Muscle layer of colon (tissue), 2 donors: ENCODE data around the gene NSF.
"Not testable (repeated sequence)": the region's sequence is repeated elsewhere in the genome, so short reads cannot be mapped to it uniquely, and the experiment has no call there.

Experiments used
- H3K27ac ChIP-seq: one replicate; pipeline ENCODE4 v1.7.0; 2013; ENCODE audit warnings: low read depth, mild to moderate bottlenecking, low read length, moderate library complexity
- H3K27me3 ChIP-seq, 2 donors: one replicate each; pipeline ENCODE4 v1.7.0; 2013; ENCODE audit warnings: low read length in 2 of 2, mild to moderate bottlenecking in 2 of 2; ENCODE audit not compliant: insufficient read depth in 2 of 2, control insufficient read depth in 1 of 2
- H3K36me3 ChIP-seq: one replicate; pipeline ENCODE4 v1.7.0; 2013; ENCODE audit warnings: mild to moderate bottlenecking, low read length; ENCODE audit not compliant: insufficient read depth
- H3K4me1 ChIP-seq: one replicate; pipeline ENCODE4 v1.7.0; 2013; ENCODE audit warnings: mild to moderate bottlenecking, low read length; ENCODE audit not compliant: insufficient read depth
- H3K4me3 ChIP-seq, 2 donors: one replicate each; pipeline ENCODE4 v1.7.0; 2013; ENCODE audit warnings: low read length in 2 of 2, low read depth in 1 of 2, mild to moderate bottlenecking in 1 of 2, moderate library complexity in 1 of 2
- H3K9ac ChIP-seq: one replicate; pipeline ENCODE4 v1.7.0; 2013; ENCODE audit warnings: low read length
- H3K9me3 ChIP-seq: one replicate; pipeline ENCODE4 v1.7.0; 2013; ENCODE audit warnings: mild to moderate bottlenecking, low read length
- donor health status: abdominal sarcoma.
- donor health status: Adenocarcinoma of cecum.

The NSF gene

GRCh38 chr17:46785696-46786095, 195.2 kb downstream of the NSF start:
- H3K27me3 ChIP-seq: peaks cover 0 to 7% of the 10 kb centered on the region in 2 donors
- no peak overlapping the region for H3K4me3 ChIP-seq
- no peaks in the 10 kb centered on the region for H3K9me3 ChIP-seq
- no peak overlapping the region for H3K9ac ChIP-seq
- H3K4me1 ChIP-seq: no peaks in the 10 kb centered on the region
- no peaks in the 10 kb centered on the region for H3K36me3 ChIP-seq
- no peak overlapping the region for H3K27ac ChIP-seq

- H3K27ac ChIP-seq: no peak overlapping the region
- H3K36me3 ChIP-seq: no peaks in the 10 kb centered on the region
- H3K9ac ChIP-seq: no peak overlapping the region
- no peaks in the 10 kb centered on the region for H3K9me3 ChIP-seq
- peaks cover 0 to 7% of the 10 kb centered on the region in 2 donors for H3K27me3 ChIP-seq
- no peaks in the 10 kb centered on the region for H3K4me1 ChIP-seq
- H3K4me3 ChIP-seq: no peak overlapping the region
Observed at GRCh38 chr17:46787478-46787877, 197.0 kb downstream of the NSF start.

GRCh38 chr17:46788300-46788699, 197.8 kb downstream of the NSF start:
- H3K27ac ChIP-seq: no peak overlapping the region
- H3K9me3 ChIP-seq: no peaks in the 10 kb centered on the region
- H3K4me1 ChIP-seq: no peaks in the 10 kb centered on the region
- H3K4me3 ChIP-seq: no peak overlapping the region
- peaks cover 0 to 7% of the 10 kb centered on the region in 2 donors for H3K27me3 ChIP-seq
- no peaks in the 10 kb centered on the region for H3K36me3 ChIP-seq
- H3K9ac ChIP-seq: no peak overlapping the region

- no peak overlapping the region for H3K4me3 ChIP-seq
- H3K27me3 ChIP-seq: peaks cover 0 to 7% of the 10 kb centered on the region in 2 donors
- no peaks in the 10 kb centered on the region for H3K36me3 ChIP-seq
- H3K27ac ChIP-seq: no peak overlapping the region
- no peaks in the 10 kb centered on the region for H3K4me1 ChIP-seq
- no peak overlapping the region for H3K9ac ChIP-seq
- no peaks in the 10 kb centered on the region for H3K9me3 ChIP-seq
Observed at GRCh38 chr17:46788796-46789195, 198.3 kb downstream of the NSF start.

GRCh38 chr17:46789610-46790009, 199.1 kb downstream of the NSF start:
- Histone ChIP-seq H3K36me3 (no peaks in the 10 kb centered on the region), H3K27ac (no peak overlapping the region), H3K9ac (no peak overlapping the region), H3K4me3 (no peak overlapping the region), H3K4me1 (no peaks in the 10 kb centered on the region), H3K27me3 (peaks cover 0 to 7% of the 10 kb centered on the region in 2 donors), H3K9me3 (no peaks in the 10 kb centered on the region)

GRCh38 chr17:46790216-46790615, 199.7 kb downstream of the NSF start:
- Histone ChIP-seq H3K4me3 (no peak overlapping the region), H3K27me3 (peaks cover 0 to 7% of the 10 kb centered on the region in 2 donors), H3K9me3 (no peaks in the 10 kb centered on the region), H3K9ac (no peak overlapping the region), H3K4me1 (no peaks in the 10 kb centered on the region), H3K27ac (no peak overlapping the region), H3K36me3 (no peaks in the 10 kb centered on the region)

GRCh38 chr17:46791531-46791930, 201.1 kb downstream of the NSF start:
- Histone ChIP-seq H3K27ac (no peak overlapping the region), H3K4me3 (no peak overlapping the region), H3K4me1 (no peaks in the 10 kb centered on the region), H3K9ac (no peak overlapping the region), H3K27me3 (peaks cover 0 to 7% of the 10 kb centered on the region in 2 donors), H3K36me3 (no peaks in the 10 kb centered on the region), H3K9me3 (no peaks in the 10 kb centered on the region)

- H3K36me3 ChIP-seq: no peaks in the 10 kb centered on the region
- peaks cover 0 to 7% of the 10 kb centered on the region in 2 donors for H3K27me3 ChIP-seq
- H3K4me3 ChIP-seq: no peak overlapping the region
- H3K9me3 ChIP-seq: no peaks in the 10 kb centered on the region
- no peaks in the 10 kb centered on the region for H3K4me1 ChIP-seq
- H3K27ac ChIP-seq: no peak overlapping the region
- H3K9ac ChIP-seq: no peak overlapping the region
Observed at GRCh38 chr17:46792071-46792470, 201.6 kb downstream of the NSF start.

GRCh38 chr17:46793023-46793422, 202.6 kb downstream of the NSF start:
- H3K4me3 ChIP-seq, H3K9me3 ChIP-seq, H3K27me3 ChIP-seq, H3K9ac ChIP-seq, H3K4me1 ChIP-seq, H3K27ac ChIP-seq, H3K36me3 ChIP-seq: not testable (repeated sequence)

GRCh38 chr17:46793541-46793940, 203.1 kb downstream of the NSF start:
- Histone ChIP-seq H3K9ac (no peak overlapping the region), H3K27me3 (peaks cover 0 to 7% of the 10 kb centered on the region in 2 donors), H3K9me3 (no peaks in the 10 kb centered on the region), H3K36me3 (no peaks in the 10 kb centered on the region), H3K4me1 (no peaks in the 10 kb centered on the region), H3K27ac (no peak overlapping the region), H3K4me3 (no peak overlapping the region)

GRCh38 chr17:46794318-46794717, 203.8 kb downstream of the NSF start:
- H3K27ac ChIP-seq: no peak overlapping the region
- peaks cover 0 to 7% of the 10 kb centered on the region in 2 donors for H3K27me3 ChIP-seq
- H3K9ac ChIP-seq: no peak overlapping the region
- H3K36me3 ChIP-seq: no peaks in the 10 kb centered on the region
- no peaks in the 10 kb centered on the region for H3K9me3 ChIP-seq
- H3K4me1 ChIP-seq: no peaks in the 10 kb centered on the region
- no peak overlapping the region for H3K4me3 ChIP-seq

- H3K27ac ChIP-seq: no peak overlapping the region
- no peak overlapping the region for H3K9ac ChIP-seq
- peaks cover 0 to 2% of the 10 kb centered on the region in 2 donors for H3K27me3 ChIP-seq
- no peak overlapping the region for H3K4me3 ChIP-seq
- H3K36me3 ChIP-seq: no peaks in the 10 kb centered on the region
- no peaks in the 10 kb centered on the region for H3K4me1 ChIP-seq
- no peaks in the 10 kb centered on the region for H3K9me3 ChIP-seq
Observed at GRCh38 chr17:46795379-46795952, 205.0 kb downstream of the NSF start.
